ENCODE measurements around the gene C3. TPM values are rescaled to one million over a fixed set of nuclear protein-coding genes. Genes with fewer than 3 reads are reported as not detected.
"Not testable (repeated sequence)": the region's sequence is repeated elsewhere in the genome, so short reads cannot be mapped to it uniquely, and the experiment has no call there.

The C3 gene
- polyA plus RNA-seq, 1 donor (not counting 4 experiments of a cell fraction or from before 2014, with no cell fraction given) = 10.7 TPM

- H3K9me3 ChIP-seq (ENCODE audit: control insufficient read depth, low read depth, low read length) = no peaks in the 10 kb centered on the region
- H3K4me2 ChIP-seq (ENCODE audit: control insufficient read depth, extremely low read depth, insufficient read depth, low read depth, low read length) = no peak overlapping the region
- no peak overlapping the region for H3K9ac ChIP-seq (ENCODE audit: control insufficient read depth, extremely low read depth, insufficient read depth, low read length)
- TF ChIP-seq EZH2 (IDR thresholded peaks at IDR 0.05; ENCODE audit: low read length) (no peak), CTCF (optimal IDR thresholded peaks at IDR 0.05 in 1 of 3, IDR thresholded peaks at IDR 0.05 in 1 of 3, conservative IDR thresholded peaks at IDR 0.05 in 1 of 3; ENCODE audit: extremely low read depth in 1 of 3, insufficient read depth in 2 of 3, low read length in 3 of 3) (no peak)
- H3K27ac ChIP-seq (ENCODE audit: control insufficient read depth, insufficient read depth, low read length) = no peak overlapping the region
- no peak overlapping the region for H2AFZ ChIP-seq (ENCODE audit: control insufficient read depth, low read length)
- H3K9me1 ChIP-seq (ENCODE audit: control insufficient read depth, extremely low read depth, insufficient read depth, low read length) = no peaks in the 10 kb centered on the region
- H4K20me1 ChIP-seq (ENCODE audit: control insufficient read depth, extremely low read depth, insufficient read depth, low read length) = no peaks in the 10 kb centered on the region
- no peak overlapping the region for H3K4me3 ChIP-seq (ENCODE audit: control insufficient read depth in 2 of 3, extremely low read depth in 1 of 3, insufficient read depth in 2 of 3, low read depth in 1 of 3, low read length in 3 of 3)
- FAIRE-seq (no peak), DNase-seq (ENCODE audit: low read depth, low spot score) (no peak)
- H3K4me1 ChIP-seq (ENCODE audit: control insufficient read depth, extremely low read depth, insufficient read depth, low read length) = peaks cover 7% of the 10 kb centered on the region
- no peaks in the 10 kb centered on the region for H3K27me3 ChIP-seq (ENCODE audit: control insufficient read depth, extremely low read depth, insufficient read depth, low read length)
- dilution Hi-C loops (cut with MboI; ENCODE audit: extremely low pct_ligation_motif_present, low sequenced_read_pairs) = no loop called here
- no peaks in the 10 kb centered on the region for H3K36me3 ChIP-seq (ENCODE audit: control insufficient read depth in 2 of 2, extremely low read depth in 1 of 2, insufficient read depth in 2 of 2, low read length in 2 of 2)
- no peaks in the 10 kb centered on the region for H3K79me2 ChIP-seq (ENCODE audit: control insufficient read depth, insufficient read depth, low read length)
Observed at GRCh38 chr19:6676288-6676687, 44.2 kb downstream of the C3 start.

- peak in 1 of 3 experiments; percentile 11 for TF ChIP-seq CTCF (optimal IDR thresholded peaks at IDR 0.05 in 1 of 3, IDR thresholded peaks at IDR 0.05 in 1 of 3, conservative IDR thresholded peaks at IDR 0.05 in 1 of 3; ENCODE audit: extremely low read depth in 1 of 3, insufficient read depth in 2 of 3, low read length in 3 of 3)
- no peak for TF ChIP-seq EZH2 (IDR thresholded peaks at IDR 0.05; ENCODE audit: low read length)
- dilution Hi-C loops (cut with MboI; ENCODE audit: extremely low pct_ligation_motif_present, low sequenced_read_pairs) = no loop called here
- Histone ChIP-seq H3K4me2 (ENCODE audit: control insufficient read depth, extremely low read depth, insufficient read depth, low read depth, low read length) (no peak overlapping the region), H3K9me1 (ENCODE audit: control insufficient read depth, extremely low read depth, insufficient read depth, low read length) (no peaks in the 10 kb centered on the region), H3K27me3 (ENCODE audit: control insufficient read depth, extremely low read depth, insufficient read depth, low read length) (no peaks in the 10 kb centered on the region), H3K9me3 (ENCODE audit: control insufficient read depth, low read depth, low read length) (no peaks in the 10 kb centered on the region), H3K4me3 (ENCODE audit: control insufficient read depth in 2 of 3, extremely low read depth in 1 of 3, insufficient read depth in 2 of 3, low read depth in 1 of 3, low read length in 3 of 3) (no peak overlapping the region), H3K9ac (ENCODE audit: control insufficient read depth, extremely low read depth, insufficient read depth, low read length) (no peak overlapping the region), H3K4me1 (ENCODE audit: control insufficient read depth, extremely low read depth, insufficient read depth, low read length) (peaks cover 7% of the 10 kb centered on the region), H4K20me1 (ENCODE audit: control insufficient read depth, extremely low read depth, insufficient read depth, low read length) (no peaks in the 10 kb centered on the region), H3K79me2 (ENCODE audit: control insufficient read depth, insufficient read depth, low read length) (no peaks in the 10 kb centered on the region), H2AFZ (ENCODE audit: control insufficient read depth, low read length) (no peak overlapping the region), H3K27ac (ENCODE audit: control insufficient read depth, insufficient read depth, low read length) (no peak overlapping the region), H3K36me3 (ENCODE audit: control insufficient read depth in 2 of 2, extremely low read depth in 1 of 2, insufficient read depth in 2 of 2, low read length in 2 of 2) (no peaks in the 10 kb centered on the region)
- DNase-seq (ENCODE audit: low read depth, low spot score) (no peak), FAIRE-seq (no peak)
Observed at GRCh38 chr19:6674868-6675305, 45.6 kb downstream of the C3 start.

- H4K20me1 ChIP-seq (ENCODE audit: control insufficient read depth, extremely low read depth, insufficient read depth, low read length); H3K79me2 ChIP-seq (ENCODE audit: control insufficient read depth, insufficient read depth, low read length); H3K36me3 ChIP-seq (ENCODE audit: control insufficient read depth in 2 of 2, extremely low read depth in 1 of 2, insufficient read depth in 2 of 2, low read length in 2 of 2); H3K4me3 ChIP-seq (ENCODE audit: control insufficient read depth in 2 of 3, extremely low read depth in 1 of 3, insufficient read depth in 2 of 3, low read depth in 1 of 3, low read length in 3 of 3); H3K4me2 ChIP-seq (ENCODE audit: control insufficient read depth, extremely low read depth, insufficient read depth, low read depth, low read length); H3K27ac ChIP-seq (ENCODE audit: control insufficient read depth, insufficient read depth, low read length); H3K27me3 ChIP-seq (ENCODE audit: control insufficient read depth, extremely low read depth, insufficient read depth, low read length); H3K9me3 ChIP-seq (ENCODE audit: control insufficient read depth, low read depth, low read length); H2AFZ ChIP-seq (ENCODE audit: control insufficient read depth, low read length); DNase-seq (ENCODE audit: low read depth, low spot score); FAIRE-seq; H3K9ac ChIP-seq (ENCODE audit: control insufficient read depth, extremely low read depth, insufficient read depth, low read length); H3K4me1 ChIP-seq (ENCODE audit: control insufficient read depth, extremely low read depth, insufficient read depth, low read length); dilution Hi-C loops (cut with MboI; ENCODE audit: extremely low pct_ligation_motif_present, low sequenced_read_pairs); H3K9me1 ChIP-seq (ENCODE audit: control insufficient read depth, extremely low read depth, insufficient read depth, low read length): not testable (repeated sequence)
Observed at GRCh38 chr19:6674408-6674807, 46.0 kb downstream of the C3 start.

Measured in keratinocyte (primary cell).